ENCODE data around the gene LDLRAD4.

GRCh38 chr18:13440277-13441248, 222.0 kb downstream of the LDLRAD4 start:
- TF ChIP-seq ZNF114 (CRISPR knock-in tag; IDR thresholded peaks at IDR 0.05): no peak
- TF ChIP-seq EZH2 (IDR thresholded peaks at IDR 0.05; ENCODE audit: low read depth, unreplicated experiment): no peak
- no peak for TF ChIP-seq CTCF (conservative IDR thresholded peaks at IDR 0.05; ENCODE audit: low read depth in 2 of 2)
- TF ChIP-seq EZH2phosphoT487 (IDR thresholded peaks at IDR 0.05; ENCODE audit: unreplicated experiment): no peak
- TF ChIP-seq REST (IDR thresholded peaks at IDR 0.05; ENCODE audit: unreplicated experiment): no peak
- no peak for TF ChIP-seq POLR2AphosphoS5 (IDR thresholded peaks at IDR 0.05; ENCODE audit: low read depth)

All from GM23338 (cell line).